Endothelial cell of umbilical vein (primary cell): ENCODE data around the gene ABAT. TPM values are rescaled to one million over a fixed set of nuclear protein-coding genes. Genes with fewer than 3 reads are reported as not detected.

Experiments used
- Bru-seq: library from RNA; stranded (reverse); fragments of 400-500 nt; gene quantifications from one replicate; lab custom pipeline; 2021; lab: Mats Ljungman, UMichigan
- BruChase-seq, 2 experiments: library from RNA; stranded (reverse); fragments of 400-500 nt; gene quantifications; one replicate each; lab custom pipeline; 2021; lab: Mats Ljungman, UMichigan
- BruUV-seq: library from RNA; stranded (reverse); fragments of 400-500 nt; replicated peaks from 2 replicates; lab custom pipeline; 2021; lab: Mats Ljungman, UMichigan
- CTCF ChIA-PET: fragments of 300-600, 350-600 bp; sonication (Branson Sonifier 250); formaldehyde crosslinking; loops from one replicate; lab custom pipeline; 2021; ENCODE audit warnings: antibody characterized with exemption, inconsistent platforms; lab: Charles Lee
- POLR2A ChIA-PET: fragments of 300-600, 350-600 bp; sonication (Branson Sonifier 250); formaldehyde crosslinking; loops from one replicate; lab custom pipeline; 2021; ENCODE audit warnings: antibody characterized with exemption, inconsistent platforms; lab: Charles Lee
- DNase-seq: peaks from one replicate; pipeline ENCODE4 v3.0.0-alpha.2; 2011; ENCODE audit warnings: low read depth, low spot score
- FAIRE-seq: peaks from 2 replicates; lab custom pipeline; 2011; peaks lifted over from hg19 to GRCh38; lab: Jason Lieb, UNC
- H2AFZ ChIP-seq: 2 replicates; pipeline ENCODE4 v1.6.0; 2012; ENCODE audit warnings: low read depth, low read length, control low read depth, inconsistent platforms
- H3K27ac ChIP-seq: 2 replicates; pipeline ENCODE4 v1.5.1; 2011; ENCODE audit warnings: low read depth, mild to moderate bottlenecking, control low read depth, low read length, moderate library complexity; ENCODE audit not compliant: insufficient read depth
- H3K27me3 ChIP-seq, 2 experiments: 2 replicates each; pipeline versions ENCODE4 v1.6.0 to v1.6.1; 2011; ENCODE audit warnings: low read length in 2 of 2, mixed read lengths in 1 of 2; ENCODE audit not compliant: control insufficient read depth in 2 of 2, insufficient read depth in 2 of 2
- H3K36me3 ChIP-seq, 2 experiments: 2 replicates in 1 of 2; 3 replicates in 1 of 2; pipeline ENCODE4 v1.5.1; 2011; ENCODE audit warnings: low read length in 2 of 2, mild to moderate bottlenecking in 1 of 2, moderate library complexity in 1 of 2; ENCODE audit not compliant: control insufficient read depth in 2 of 2, insufficient read depth in 2 of 2; ENCODE audit errors: extremely low read depth in 1 of 2
- H3K4me1 ChIP-seq: 3 replicates; pipeline ENCODE4 v1.5.1; 2011; ENCODE audit warnings: mild to moderate bottlenecking, low read length; ENCODE audit not compliant: control insufficient read depth, insufficient read depth; ENCODE audit errors: extremely low read depth
- H3K4me2 ChIP-seq: 2 replicates; pipeline ENCODE4 v1.6.1; 2011; ENCODE audit warnings: low read length, control low read depth, mixed read lengths; ENCODE audit not compliant: insufficient read depth
- H3K4me3 ChIP-seq, 3 experiments: fragments of 200-600 bp in 1 of 3; sonication (generic), shearing (Covaris generic) in 1 of 3; replicated peaks in 1 of 3; 2 replicates each; pipeline ENCODE4 v1.5.1; 2011 to 2016; ENCODE audit warnings: control low read depth in 3 of 3, low read length in 3 of 3, mild to moderate bottlenecking in 2 of 3, inconsistent platforms in 1 of 3, low read depth in 1 of 3, moderate library complexity in 1 of 3; ENCODE audit not compliant: insufficient read depth in 1 of 3
- H3K79me2 ChIP-seq: 2 replicates; pipeline ENCODE4 v1.6.0; 2012; ENCODE audit warnings: low read length, inconsistent platforms; ENCODE audit not compliant: control insufficient read depth, insufficient read depth
- H3K9ac ChIP-seq: replicated peaks from 2 replicates; pipeline ENCODE3; 2011; ENCODE audit warnings: low read length, control low read depth; ENCODE audit not compliant: insufficient read depth; ENCODE audit errors: extremely low read depth
- H3K9me1 ChIP-seq: replicated peaks from 3 replicates; pipeline ENCODE4 v1.6.0; 2011; ENCODE audit warnings: mild to moderate bottlenecking, low read length; ENCODE audit not compliant: control insufficient read depth, insufficient read depth; ENCODE audit errors: extremely low read depth
- H3K9me3 ChIP-seq: replicated peaks from 2 replicates; pipeline ENCODE4 v1.5.1; 2012; ENCODE audit warnings: low read length, inconsistent platforms; ENCODE audit not compliant: control insufficient read depth, insufficient read depth
- H4K20me1 ChIP-seq: replicated peaks from 2 replicates; pipeline ENCODE3; 2011; ENCODE audit warnings: mild to moderate bottlenecking, low read length; ENCODE audit not compliant: control insufficient read depth, insufficient read depth; ENCODE audit errors: extremely low read depth
- EZH2 ChIP-seq: IDR thresholded peaks from 2 replicates; pipeline ENCODE4 v1.6.1; 2012; ENCODE audit warnings: borderline replicate concordance, low read depth, mild to moderate bottlenecking, moderate library complexity, low read length, inconsistent platforms; ENCODE audit not compliant: severe bottlenecking
- MAX ChIP-seq: IDR thresholded peaks from 2 replicates; pipeline ENCODE4 v1.6.1; 2011; ENCODE audit not compliant: insufficient read depth, insufficient read length
- MYC ChIP-seq: IDR thresholded peaks from one replicate; pipeline ENCODE4 v1.6.1; 2011; ENCODE audit warnings: mild to moderate bottlenecking, low read depth, low read length
- POLR2A ChIP-seq: IDR thresholded peaks from 2 replicates; pipeline ENCODE4 v1.6.1; 2012; ENCODE audit warnings: low read depth, mild to moderate bottlenecking, control low read depth, low read length
- POLR2AphosphoS5 ChIP-seq: IDR thresholded peaks from 2 replicates; pipeline ENCODE4 v1.6.1; 2012; ENCODE audit warnings: low read depth, mild to moderate bottlenecking, control low read depth, low read length, moderate library complexity; ENCODE audit not compliant: insufficient read depth
- dilution Hi-C: fragments of 300-500 bp; cut with MboI; formaldehyde crosslinking; loops from one replicate; pipeline ENCODE4 v1.15.0; 2019; ENCODE audit warnings: low sequenced_read_pairs; ENCODE audit not compliant: extremely low pct_ligation_motif_present
- intact Hi-C: fragments of 100-400 bp; cut with micrococcal nuclease; formaldehyde crosslinking; loops from one replicate; pipeline ENCODE4 v1.10.0; 2022
- long read RNA-seq: library from polyadenylated mRNA; stranded (forward); transcript quantifications from one replicate; pipeline ENCODE4 v2.0.0, GENCODE V29; 2021
- polyA minus RNA-seq, 3 experiments: library from RNA; depleted of rRNA, polyadenylated mRNA; stranded (reverse); fragments of >200 nt; gene quantifications; 1 replicate in 1 of 3; 2 replicates in 2 of 3; pipeline ENCODE4 v1.2.3, GENCODE V29; 2011
- polyA plus RNA-seq, 4 experiments: library from polyadenylated mRNA; depleted of rRNA in 3 of 4; stranded (reverse) in 3 of 4; unstranded in 1 of 4; fragments of >200 nt; gene quantifications; 2 replicates each; pipeline versions ENCODE4 v1.2.1 to v1.2.3, GENCODE V29; 2011 to 2012; ENCODE audit warnings: missing spikeins in 1 of 4
- total RNA-seq: library from RNA; stranded (reverse); gene quantifications from 2 replicates; pipeline ENCODE4 v1.2.3, GENCODE V29; 2021

ABAT gene
- total RNA-seq (1.3 and 1.6 TPM in 2 replicates), polyA plus RNA-seq (1.4 and 1.5 TPM in 2 replicates), polyA minus RNA-seq (3.4 and 3.8 TPM in 2 replicates), Bru-seq, nascent RNA (percentile 26 among the genes with signal in this experiment), BruChase-seq, experiment 1, labeled RNA remaining after a 6-hour chase (percentile 43 among the genes with signal in this experiment), BruChase-seq, experiment 2, labeled RNA remaining after a 2-hour chase (percentile 36 among the genes with signal in this experiment)
- 1.2 TPM in 2 replicates for polyA plus RNA-seq (2011; cell fraction: cytosol; rRNA removed)
- polyA plus RNA-seq (2011; cell fraction: nucleus; rRNA removed) = 2.3 and 2.5 TPM in 2 replicates
- polyA plus RNA-seq (2012) = 1.3 and 1.7 TPM in 2 replicates
- polyA minus RNA-seq (2011; cell fraction: cytosol; rRNA and poly(A)+ RNA removed) = not detected
- polyA minus RNA-seq (2011; cell fraction: nucleus; rRNA and poly(A)+ RNA removed) = 1.5 and 1.6 TPM in 2 replicates
- long read RNA-seq = 0 reads

- ChIA-PET POLR2A (no interaction called here), CTCF (interaction anchor here (1.0 to 4.0 kb wide), 3 partner anchors 57 to 205 kb away, joined by 3 to 14 read pairs (median 4); no protein-coding TSS in a partner anchor)
- no peak within 1 kb of the TSS for H3K27ac ChIP-seq
- peaks cover 0 to 2% of the 10 kb centered on the region in 2 experiments for H3K27me3 ChIP-seq
- no peaks in the 10 kb centered on the region for H3K9me3 ChIP-seq
- H3K9ac ChIP-seq = no peak within 1 kb of the TSS
- peak within 1 kb of the TSS; percentile 83 for H3K4me2 ChIP-seq
- H2AFZ ChIP-seq = peak within 1 kb of the TSS; percentile 93
- no peaks in the 10 kb centered on the region for H3K36me3 ChIP-seq
- FAIRE-seq (peak; percentile 67), DNase-seq (peak; percentile 77)
- intact Hi-C loops = loop anchor here (2.0 kb wide), 1 partner anchor 52 kb away; no protein-coding TSS in a partner anchor
- H4K20me1 ChIP-seq = no peaks in the 10 kb centered on the region
- peak within 1 kb of the TSS; percentile 39 to 51 (median 46) for H3K4me3 ChIP-seq
- peaks cover 6% of the 10 kb centered on the region for H3K4me1 ChIP-seq
- dilution Hi-C loops = no loop called here
- BruUV-seq = no TSS peak
- H3K9me1 ChIP-seq = no peaks in the 10 kb centered on the region
- H3K79me2 ChIP-seq = no peaks in the 10 kb centered on the region
- TF ChIP-seq EZH2 (peak; percentile 9), MYC (no peak)
These were observed at the start of gene ABAT for GRCh38 chr16:8674413-8675022. Gene ABAT, plus strand, starts transcription at chr16:8674617. Its CDS starts 61,123 bp downstream, at chr16:8735740.

- H3K4me3 ChIP-seq = no peak overlapping the region
- no peak overlapping the region for H3K9ac ChIP-seq
- BruUV-seq = no TSS peak
- H2AFZ ChIP-seq = no peak overlapping the region
- dilution Hi-C loops (no loop called here), intact Hi-C loops (no loop called here)
- no peak overlapping the region for H3K4me2 ChIP-seq
- H3K27me3 ChIP-seq = no peaks in the 10 kb centered on the region
- ChIA-PET POLR2A (no interaction called here), CTCF (no interaction called here)
- FAIRE-seq = no peak
- peaks cover 15 to 36% of the 10 kb centered on the region in 2 experiments for H3K36me3 ChIP-seq
- peaks cover 23% of the 10 kb centered on the region for H3K79me2 ChIP-seq
- no peaks in the 10 kb centered on the region for H3K9me3 ChIP-seq
- H4K20me1 ChIP-seq = no peaks in the 10 kb centered on the region
- DNase-seq = no peak
- H3K9me1 ChIP-seq = no peaks in the 10 kb centered on the region
- peaks cover 8% of the 10 kb centered on the region for H3K4me1 ChIP-seq
- no peak overlapping the region for H3K27ac ChIP-seq
- TF ChIP-seq POLR2A (no peak), MAX (no peak), POLR2AphosphoS5 (no peak)
These were observed 48.8 kb upstream of the ABAT start for GRCh38 chr16:8625491-8626087.
